ENCODE data around the gene ATP6V0A1.

DNA sequence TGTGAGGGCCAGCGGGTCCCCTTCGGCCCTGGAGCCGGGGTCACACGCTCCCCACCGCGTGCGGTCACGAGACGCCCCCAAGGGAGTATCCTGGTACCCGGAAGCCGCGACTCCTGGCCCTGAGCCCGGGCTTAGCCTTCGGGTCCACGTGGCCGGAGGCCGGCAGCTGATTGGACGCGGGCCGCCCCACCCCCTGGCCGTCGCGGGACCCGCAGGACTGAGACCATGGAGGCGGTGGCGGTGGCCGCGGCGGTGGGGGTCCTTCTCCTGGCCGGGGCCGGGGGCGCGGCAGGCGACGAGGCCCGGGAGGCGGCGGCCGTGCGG lies 77.3 kb downstream of the ATP6V0A1 start, which contains the start of gene NAGLU:
- TF ChIP-seq, protein P1, sequence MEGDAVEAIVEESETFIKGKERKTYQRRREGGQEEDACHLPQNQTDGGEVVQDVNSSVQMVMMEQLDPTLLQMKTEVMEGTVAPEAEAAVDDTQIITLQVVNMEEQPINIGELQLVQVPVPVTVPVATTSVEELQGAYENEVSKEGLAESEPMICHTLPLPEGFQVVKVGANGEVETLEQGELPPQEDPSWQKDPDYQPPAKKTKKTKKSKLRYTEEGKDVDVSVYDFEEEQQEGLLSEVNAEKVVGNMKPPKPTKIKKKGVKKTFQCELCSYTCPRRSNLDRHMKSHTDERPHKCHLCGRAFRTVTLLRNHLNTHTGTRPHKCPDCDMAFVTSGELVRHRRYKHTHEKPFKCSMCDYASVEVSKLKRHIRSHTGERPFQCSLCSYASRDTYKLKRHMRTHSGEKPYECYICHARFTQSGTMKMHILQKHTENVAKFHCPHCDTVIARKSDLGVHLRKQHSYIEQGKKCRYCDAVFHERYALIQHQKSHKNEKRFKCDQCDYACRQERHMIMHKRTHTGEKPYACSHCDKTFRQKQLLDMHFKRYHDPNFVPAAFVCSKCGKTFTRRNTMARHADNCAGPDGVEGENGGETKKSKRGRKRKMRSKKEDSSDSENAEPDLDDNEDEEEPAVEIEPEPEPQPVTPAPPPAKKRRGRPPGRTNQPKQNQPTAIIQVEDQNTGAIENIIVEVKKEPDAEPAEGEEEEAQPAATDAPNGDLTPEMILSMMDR (conservative IDR thresholded peaks at IDR 0.05), result no peak
- no peak for TF ChIP-seq EZH2 (IDR thresholded peaks at IDR 0.05; ENCODE audit: low read depth)
